ENCODE measurements around the gene PTGIR. TPM values are rescaled to one million over a fixed set of nuclear protein-coding genes. Genes with fewer than 3 reads are reported as not detected.

The PTGIR gene
- polyA plus RNA-seq, 1 experiment = 27.8 TPM

DNA sequence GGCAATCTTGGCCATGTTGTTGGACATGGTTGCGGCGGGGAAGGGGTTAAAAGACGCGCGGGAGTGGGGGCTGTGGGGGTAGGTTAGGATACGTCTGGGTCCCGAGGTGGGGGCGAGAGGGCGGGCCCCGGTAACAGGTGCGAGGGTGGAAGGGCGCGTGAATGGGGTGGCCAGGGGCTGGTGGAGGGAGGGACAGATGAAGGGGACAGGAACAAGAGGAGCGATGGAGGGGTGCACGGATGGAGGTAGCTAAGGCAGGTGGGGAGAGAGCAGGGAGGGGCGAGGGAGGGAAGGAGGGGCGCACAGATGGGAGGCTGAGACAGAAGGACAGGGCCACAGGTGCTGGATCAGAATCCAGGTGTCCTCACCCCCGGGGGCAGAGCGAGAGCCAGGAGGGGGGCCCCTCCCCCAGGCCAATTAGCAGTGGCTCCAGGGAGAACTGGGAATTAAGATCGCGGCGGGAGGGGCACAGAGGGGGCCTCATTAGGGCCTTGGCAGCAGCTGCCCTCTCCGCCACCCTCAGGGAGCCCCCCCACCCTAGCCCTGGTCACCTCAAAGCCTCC is 9.8 kb upstream of the PTGIR start:
- TF ChIP-seq, protein P1, sequence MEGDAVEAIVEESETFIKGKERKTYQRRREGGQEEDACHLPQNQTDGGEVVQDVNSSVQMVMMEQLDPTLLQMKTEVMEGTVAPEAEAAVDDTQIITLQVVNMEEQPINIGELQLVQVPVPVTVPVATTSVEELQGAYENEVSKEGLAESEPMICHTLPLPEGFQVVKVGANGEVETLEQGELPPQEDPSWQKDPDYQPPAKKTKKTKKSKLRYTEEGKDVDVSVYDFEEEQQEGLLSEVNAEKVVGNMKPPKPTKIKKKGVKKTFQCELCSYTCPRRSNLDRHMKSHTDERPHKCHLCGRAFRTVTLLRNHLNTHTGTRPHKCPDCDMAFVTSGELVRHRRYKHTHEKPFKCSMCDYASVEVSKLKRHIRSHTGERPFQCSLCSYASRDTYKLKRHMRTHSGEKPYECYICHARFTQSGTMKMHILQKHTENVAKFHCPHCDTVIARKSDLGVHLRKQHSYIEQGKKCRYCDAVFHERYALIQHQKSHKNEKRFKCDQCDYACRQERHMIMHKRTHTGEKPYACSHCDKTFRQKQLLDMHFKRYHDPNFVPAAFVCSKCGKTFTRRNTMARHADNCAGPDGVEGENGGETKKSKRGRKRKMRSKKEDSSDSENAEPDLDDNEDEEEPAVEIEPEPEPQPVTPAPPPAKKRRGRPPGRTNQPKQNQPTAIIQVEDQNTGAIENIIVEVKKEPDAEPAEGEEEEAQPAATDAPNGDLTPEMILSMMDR (IDR thresholded peaks at IDR 0.05; ENCODE audit: insufficient read depth, low read depth, low read length) = no peak
- peak overlapping the region; percentile 36 for H3K4me3 ChIP-seq (ENCODE audit: low read depth, low read length)
- ChIA-PET CTCF (interaction anchor here (3.5 kb wide), 1 partner anchor 28 kb away, joined by 30 read pairs; the partner anchor contains the start of gene DACT3), POLR2A (no interaction called here)
- no peaks in the 10 kb centered on the region for H3K36me3 ChIP-seq (ENCODE audit: control insufficient read depth, insufficient read depth, low read length)
- H3K27me3 ChIP-seq (ENCODE audit: control insufficient read depth, insufficient read depth, low read length) = no peaks in the 10 kb centered on the region
- DNase-seq (ENCODE audit: low read depth) = no peak

DNA sequence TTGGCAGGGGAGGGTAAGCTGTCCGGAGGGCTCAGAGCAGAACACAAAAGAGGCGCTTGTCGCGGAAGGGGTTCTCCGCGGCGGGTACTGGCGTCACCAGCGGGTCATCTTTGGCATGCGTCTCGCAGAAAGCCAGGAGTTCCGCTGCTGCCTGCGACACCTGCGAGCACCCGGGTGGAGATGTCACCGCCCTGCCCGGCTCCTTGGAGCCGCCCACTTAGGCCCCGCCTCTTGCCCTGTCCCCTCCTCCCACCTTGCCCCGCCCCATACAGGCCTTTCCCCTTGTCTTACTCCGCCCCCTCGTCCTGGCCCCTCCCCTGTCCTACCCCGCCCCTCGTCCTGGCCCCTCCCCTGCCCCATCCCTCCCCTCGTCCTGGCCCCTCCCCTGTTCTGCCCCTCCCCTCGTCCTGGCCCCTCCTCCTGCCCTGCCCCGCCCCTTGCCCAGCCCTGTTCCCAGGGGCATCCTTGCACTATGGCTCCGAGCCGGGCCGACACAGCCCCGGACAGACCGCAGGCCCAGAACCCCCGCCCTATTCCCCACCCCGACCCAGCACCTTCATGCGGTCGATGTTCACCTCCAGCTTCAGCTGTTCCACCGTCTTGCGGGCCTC is 9.3 kb upstream of the PTGIR start:
- Histone ChIP-seq H3K4me3 (ENCODE audit: low read depth, low read length) (peak overlapping the region; percentile 36), H3K27me3 (ENCODE audit: control insufficient read depth, insufficient read depth, low read length) (no peaks in the 10 kb centered on the region), H3K36me3 (ENCODE audit: control insufficient read depth, insufficient read depth, low read length) (no peaks in the 10 kb centered on the region)
- DNase-seq (ENCODE audit: low read depth) = no peak
- ChIA-PET POLR2A (no interaction called here), CTCF (interaction anchor here (1.3 to 5.4 kb wide), 4 partner anchors 19 to 33 kb away, joined by 3 to 34 read pairs (median 19); partner anchors contain the start of gene DACT3)
- TF ChIP-seq, protein P1 (IDR thresholded peaks at IDR 0.05; ENCODE audit: insufficient read depth, low read depth, low read length) = no peak

DNA sequence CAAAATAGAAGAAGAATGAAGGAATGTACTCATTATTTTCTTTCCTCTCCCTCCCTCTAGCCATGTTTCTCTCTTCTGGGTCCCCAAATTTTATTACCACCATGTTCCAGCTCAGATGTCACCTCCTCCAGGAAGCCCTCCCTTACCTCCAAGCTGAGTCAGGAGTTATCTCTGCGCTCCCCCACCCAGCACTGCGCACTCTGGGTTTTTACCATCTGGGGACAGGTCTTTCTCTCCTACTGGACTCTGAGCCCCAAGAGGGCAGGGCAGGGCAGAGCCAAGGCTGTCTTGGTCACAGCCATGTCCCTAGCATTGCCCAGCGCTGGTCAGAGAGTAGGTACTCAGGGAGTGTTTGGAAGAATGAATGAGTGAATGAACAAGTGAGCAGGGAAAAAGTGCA is 8.2 kb upstream of the PTGIR start:
- CTCF ChIA-PET = interaction anchor here (1.2 to 5.4 kb wide), 5 partner anchors 14 to 34 kb away, joined by 3 to 34 read pairs (median 4); partner anchors contain the start of gene DACT3
- TF ChIP-seq, protein P1 (IDR thresholded peaks at IDR 0.05; ENCODE audit: insufficient read depth, low read depth, low read length) = no peak
- POLR2A ChIA-PET = no interaction called here

DNA sequence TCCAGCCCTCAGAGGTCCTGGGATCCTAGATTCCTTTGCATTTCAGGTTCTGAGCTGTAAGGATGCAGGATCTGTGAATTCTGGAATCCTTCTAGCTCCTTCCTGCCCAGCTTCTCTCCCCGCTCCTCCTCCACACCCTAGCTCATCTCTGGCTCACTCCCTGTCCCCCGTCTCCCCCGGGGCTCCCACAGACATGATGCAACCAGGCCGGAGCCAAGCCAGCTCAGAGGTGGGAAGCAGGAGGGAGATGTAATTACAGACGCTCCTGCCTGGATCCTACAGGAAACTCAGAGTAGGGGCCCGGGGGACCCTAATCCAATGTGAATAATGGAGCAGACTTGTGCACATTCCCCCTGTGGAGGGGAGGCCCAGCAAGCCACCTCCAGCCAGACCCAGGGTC is 6.6 kb upstream of the PTGIR start:
- no peak for DNase-seq (ENCODE audit: low read depth)
- ChIA-PET CTCF (interaction anchor here (0.6 to 5.4 kb wide), 8 partner anchors 9 to 601 kb away, joined by 3 to 34 read pairs (median 6); partner anchors contain the start of genes CALM3 and DACT3), POLR2A (interaction anchor here (0.6 to 0.9 kb wide), 2 partner anchors 15 to 30 kb away, joined by 3 to 5 read pairs; partner anchors contain the start of gene DACT3)
- H3K27me3 ChIP-seq (ENCODE audit: control insufficient read depth, insufficient read depth, low read length) = no peaks in the 10 kb centered on the region
- TF ChIP-seq, protein P1 (IDR thresholded peaks at IDR 0.05; ENCODE audit: insufficient read depth, low read depth, low read length) = no peak
- H3K4me3 ChIP-seq (ENCODE audit: low read depth, low read length) = no peak overlapping the region
- no peaks in the 10 kb centered on the region for H3K36me3 ChIP-seq (ENCODE audit: control insufficient read depth, insufficient read depth, low read length)

More for the DNA sequence above, 8.2 kb upstream of the PTGIR start:
- Histone ChIP-seq H3K27me3 (ENCODE audit: control insufficient read depth, insufficient read depth, low read length) (no peaks in the 10 kb centered on the region), H3K4me3 (ENCODE audit: low read depth, low read length) (no peak overlapping the region), H3K36me3 (ENCODE audit: control insufficient read depth, insufficient read depth, low read length) (no peaks in the 10 kb centered on the region)
- DNase-seq (ENCODE audit: low read depth) = no peak

DNA sequence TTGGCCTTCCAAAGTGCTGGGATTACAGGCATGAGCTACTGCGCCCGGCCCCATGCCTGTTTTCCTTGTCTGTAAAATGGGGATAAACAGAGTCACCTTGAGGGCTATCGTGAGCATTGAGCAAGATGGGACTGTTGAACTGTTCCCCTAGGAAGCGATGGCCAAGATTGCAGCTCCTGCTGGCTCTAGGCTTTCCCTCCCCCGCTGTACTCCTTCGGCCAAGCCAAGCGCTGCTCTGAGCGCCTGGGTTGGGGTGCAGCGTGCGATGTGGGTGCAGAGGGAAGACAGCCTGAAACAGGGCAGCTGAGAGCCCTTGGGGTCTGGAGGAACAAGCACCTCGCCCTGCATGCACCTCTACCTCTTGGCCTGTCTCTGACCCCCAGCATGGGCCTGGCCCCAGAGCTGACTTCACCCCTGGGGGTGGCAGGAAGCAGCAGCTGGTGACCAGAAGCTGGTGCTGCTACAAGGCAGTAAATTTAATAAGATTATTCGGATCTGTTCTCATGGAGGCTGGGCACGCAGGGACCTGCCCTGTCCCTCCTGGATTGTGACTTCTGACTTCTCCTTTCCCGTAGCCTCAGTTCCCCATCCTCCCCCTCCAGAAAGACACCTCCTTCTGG is 5.8 kb upstream of the PTGIR start:
- no peak for DNase-seq (ENCODE audit: low read depth)
- POLR2A ChIA-PET = interaction anchor here (0.6 to 0.9 kb wide), 2 partner anchors 14 to 31 kb away, joined by 3 to 5 read pairs; partner anchors contain the start of gene DACT3
- CTCF ChIA-PET = interaction anchor here (0.6 to 5.4 kb wide), 7 partner anchors 8 to 602 kb away, joined by 3 to 34 read pairs (median 6); partner anchors contain the start of genes CALM3 and DACT3

More for the DNA sequence above, 5.8 kb upstream of the PTGIR start:
- Histone ChIP-seq H3K4me3 (ENCODE audit: low read depth, low read length) (no peak overlapping the region), H3K27me3 (ENCODE audit: control insufficient read depth, insufficient read depth, low read length) (no peaks in the 10 kb centered on the region), H3K36me3 (ENCODE audit: control insufficient read depth, insufficient read depth, low read length) (no peaks in the 10 kb centered on the region)
- TF ChIP-seq, protein P1 (IDR thresholded peaks at IDR 0.05; ENCODE audit: insufficient read depth, low read depth, low read length) = no peak

Measured in BJ (cell line).